ENCODE data around the gene MSS51. TPM values are rescaled to one million over a fixed set of nuclear protein-coding genes. Genes with fewer than 3 reads are reported as not detected.

The MSS51 gene
- total and polyA plus RNA-seq, 10 donors = 2.6 to 7.1 (median 4.0) TPM

GRCh38 chr10:73408061-73408460, 25.3 kb downstream of the MSS51 start:
- 84 to 91% (median 88%) methylated on average over 5 of the region's 5 CpGs for WGBS, 5 donors
- Histone ChIP-seq H3K36me3 (peaks cover 0 to 24% (median 0%) of the 10 kb centered on the region in 6 donors), H3K4me1 (peaks cover 18 to 84% (median 44%) of the 10 kb centered on the region in 6 donors), H3K27ac (no peak overlapping the region), H3K9me3 (no peaks in the 10 kb centered on the region), H3K4me3 (no peak overlapping the region), H3K27me3 (replicated peaks in 1 of 7) (no peaks in the 10 kb centered on the region)
- DNase-seq = no peak
- no peak for TF ChIP-seq CTCF (IDR thresholded peaks at IDR 0.05 in 8 of 11, conservative IDR thresholded peaks at IDR 0.05 in 3 of 11)
- intact Hi-C loops (cut with DNase I; ENCODE audit: low total_unique reads) = no loop called here

- Histone ChIP-seq H3K36me3 (peaks cover 0 to 24% (median 0%) of the 10 kb centered on the region in 6 donors), H3K27ac (no peak overlapping the region), H3K27me3 (replicated peaks in 1 of 7) (no peaks in the 10 kb centered on the region), H3K9me3 (no peaks in the 10 kb centered on the region), H3K4me3 (no peak overlapping the region), H3K4me1 (peaks cover 13 to 78% (median 38%) of the 10 kb centered on the region in 6 donors)
- TF ChIP-seq CTCF (IDR thresholded peaks at IDR 0.05 in 8 of 11, conservative IDR thresholded peaks at IDR 0.05 in 3 of 11) = no peak
- TF ChIP-seq POLR2A (IDR thresholded peaks at IDR 0.05) = no peak
- no peak for TF ChIP-seq POLR2AphosphoS5 (IDR thresholded peaks at IDR 0.05)
- no peak for DNase-seq
- intact Hi-C loops (cut with DNase I; ENCODE audit: low total_unique reads) = no loop called here
- WGBS, 5 donors = 90 to 100% (median 90%) methylated on average over 1 of the region's 1 CpG
Measured at GRCh38 chr10:73407495-73407894, 25.9 kb downstream of the MSS51 start.

- peaks cover 7 to 72% (median 32%) of the 10 kb centered on the region in 6 donors for H3K4me1 ChIP-seq
- intact Hi-C loops (cut with DNase I; ENCODE audit: low total_unique reads) = no loop called here
- peaks cover 0 to 24% (median 0%) of the 10 kb centered on the region in 6 donors for H3K36me3 ChIP-seq
- no peaks in the 10 kb centered on the region for H3K27me3 ChIP-seq (replicated peaks in 1 of 7)
- H3K9me3 ChIP-seq = no peaks in the 10 kb centered on the region
- DNase-seq = no peak
- H3K4me3 ChIP-seq = no peak overlapping the region
- WGBS, 5 donors = 82 to 89% (median 84%) methylated on average over 5 of the region's 5 CpGs
- TF ChIP-seq CTCF (IDR thresholded peaks at IDR 0.05 in 8 of 11, conservative IDR thresholded peaks at IDR 0.05 in 3 of 11) = no peak
- TF ChIP-seq POLR2A (IDR thresholded peaks at IDR 0.05) = no peak
- TF ChIP-seq POLR2AphosphoS5 (IDR thresholded peaks at IDR 0.05) = no peak
- no peak overlapping the region for H3K27ac ChIP-seq
Measured at GRCh38 chr10:73406846-73407245, 26.5 kb downstream of the MSS51 start.

- Histone ChIP-seq H3K36me3 (peaks cover 0 to 28% (median 0%) of the 10 kb centered on the region in 6 donors), H3K4me1 (peaks cover 4 to 65% (median 27%) of the 10 kb centered on the region in 6 donors), H3K27ac (no peak overlapping the region), H3K4me3 (no peak overlapping the region), H3K27me3 (replicated peaks in 1 of 7) (no peaks in the 10 kb centered on the region), H3K9me3 (no peaks in the 10 kb centered on the region)
- no peak for DNase-seq
- intact Hi-C loops (cut with DNase I; ENCODE audit: low total_unique reads) = no loop called here
- 80 to 89% (median 86%) methylated on average over 3 of the region's 3 CpGs for WGBS, 5 donors
- TF ChIP-seq CTCF (IDR thresholded peaks at IDR 0.05 in 8 of 11, conservative IDR thresholded peaks at IDR 0.05 in 3 of 11) (no peak), POLR2A (IDR thresholded peaks at IDR 0.05) (no peak), POLR2AphosphoS5 (IDR thresholded peaks at IDR 0.05) (no peak)
Measured at GRCh38 chr10:73405556-73405955, 27.8 kb downstream of the MSS51 start.
